GM12878 (cell line): ENCODE results near the gene A2ML1. TPM values are rescaled to one million over a fixed set of nuclear protein-coding genes. Genes with fewer than 3 reads are reported as not detected.

ENCODE experiments used
- ATAC-seq: fragments of 200-7000 bp; cut with Tn5 transposase; 3 replicates; pipeline ENCODE4 v1.9.1; 2020; ENCODE audit warnings: mild to moderate bottlenecking, moderate library complexity
- BruUV-seq: library from RNA; stranded (reverse); fragments of 400-500 nt; replicated peaks from 2 replicates; lab custom pipeline; 2021; lab: Mats Ljungman, UMichigan
- CTCF ChIA-PET: fragments of 300-600 bp; sonication (Branson Sonifier 250); formaldehyde crosslinking; extraction: SDS; loops from one replicate; lab custom pipeline; 2021; ENCODE audit warnings: inconsistent platforms; lab: Yijun Ruan, JAX
- POLR2A ChIA-PET: fragments of 350-600 bp; formaldehyde crosslinking; extraction: SDS; loops from one replicate; lab custom pipeline; 2021; ENCODE audit warnings: inconsistent platforms; lab: Charles Lee
- RAD21 ChIA-PET: fragments of 300-600 bp; sonication (Branson Sonifier 250); formaldehyde crosslinking; loops from one replicate; lab custom pipeline; 2023; ENCODE audit warnings: antibody characterized with exemption; ENCODE audit not compliant: unreplicated experiment; lab: Charles Lee
- SMC1A ChIA-PET: fragments of 300-600 bp; sonication (Branson Sonifier 250); formaldehyde crosslinking; loops from one replicate; lab custom pipeline; 2023; ENCODE audit not compliant: unreplicated experiment, uncharacterized antibody; lab: Charles Lee
- DNase-seq: peaks from one replicate; pipeline ENCODE4 v3.0.0-alpha.2; 2011; ENCODE audit warnings: low read depth, low spot score
- FAIRE-seq: peaks from 3 replicates; lab custom pipeline; 2011; peaks lifted over from hg19 to GRCh38; lab: Jason Lieb, UNC
- H2AFZ ChIP-seq: 2 replicates; pipeline ENCODE4 v1.6.0; 2011; ENCODE audit warnings: low read depth, low read length, control low read depth; ENCODE audit not compliant: control insufficient read depth
- H3K27ac ChIP-seq: 2 replicates; pipeline ENCODE4 v1.5.1; 2011; ENCODE audit warnings: control low read depth; ENCODE audit not compliant: control insufficient read depth, insufficient read depth
- H3K27me3 ChIP-seq, 2 experiments: replicated peaks in 1 of 2; 2 replicates each; pipeline versions ENCODE4 v1.6.0 to v1.6.1; 2011; ENCODE audit warnings: low read length in 1 of 2; ENCODE audit not compliant: control insufficient read depth in 2 of 2, insufficient read depth in 2 of 2
- H3K36me3 ChIP-seq, 2 experiments: 2 replicates each; pipeline ENCODE4 v1.5.1; 2011; ENCODE audit warnings: low read length in 1 of 2; ENCODE audit not compliant: control insufficient read depth in 2 of 2, insufficient read depth in 2 of 2
- H3K4me1 ChIP-seq: 2 replicates; pipeline ENCODE4 v1.6.1; 2011; ENCODE audit warnings: mild to moderate bottlenecking, low read length, moderate library complexity, mixed read lengths; ENCODE audit not compliant: control insufficient read depth, insufficient read depth
- H3K4me2 ChIP-seq: 2 replicates; pipeline ENCODE4 v1.6.0; 2011; ENCODE audit warnings: control low read depth; ENCODE audit not compliant: control insufficient read depth, insufficient read depth
- H3K4me3 ChIP-seq: fragments of 200-600 bp; sonication (generic); 2 replicates; pipeline ENCODE4 v1.5.1; 2016
- H3K79me2 ChIP-seq: 2 replicates; pipeline ENCODE4 v1.6.0; 2011; ENCODE audit warnings: low read length; ENCODE audit not compliant: control insufficient read depth, insufficient read depth
- H3K9ac ChIP-seq: 2 replicates; pipeline ENCODE4 v1.8.0; 2011; ENCODE audit warnings: low read length, control low read depth, mixed read lengths; ENCODE audit not compliant: control insufficient read depth, insufficient read depth
- H3K9me3 ChIP-seq: replicated peaks from 3 replicates; pipeline ENCODE4 v1.5.1; 2011; ENCODE audit warnings: mild to moderate bottlenecking, low read length; ENCODE audit not compliant: control insufficient read depth, insufficient read depth
- H4K20me1 ChIP-seq: 2 replicates; pipeline ENCODE4 v1.6.0; 2011; ENCODE audit not compliant: control insufficient read depth, insufficient read depth
- ASH2L ChIP-seq: fragments of 300-600, 200-600 bp; sonication (generic); IDR thresholded peaks from 2 replicates; pipeline ENCODE4 v1.6.1; 2017; ENCODE audit warnings: low read depth, mild to moderate bottlenecking, borderline replicate concordance
- BCLAF1 ChIP-seq: fragments of 450-650 bp; IDR thresholded peaks from 2 replicates; pipeline ENCODE4 v1.6.1; 2017; ENCODE audit warnings: antibody characterized with exemption, mild to moderate bottlenecking, moderate library complexity
- CEBPZ ChIP-seq: fragments of 150-350 bp; IDR thresholded peaks from 2 replicates; pipeline ENCODE4 v1.6.1; 2016; ENCODE audit warnings: low read depth, low read length
- PRDM15 ChIP-seq: fragments of 450-650 bp; formaldehyde crosslinking; IDR thresholded peaks from 2 replicates; pipeline ENCODE4 v1.4.0; 2020; ENCODE audit warnings: mild to moderate bottlenecking, moderate library complexity
- RUNX3 ChIP-seq: IDR thresholded peaks from 2 replicates; pipeline ENCODE4 v1.6.1; 2012; ENCODE audit warnings: low read length, inconsistent platforms
- SIX5 ChIP-seq: IDR thresholded peaks from 2 replicates; pipeline ENCODE4 v1.6.1; 2011; ENCODE audit warnings: mild to moderate bottlenecking, low read depth, low read length, moderate library complexity; ENCODE audit not compliant: severe bottlenecking
- USF1 ChIP-seq: IDR thresholded peaks from 2 replicates; pipeline ENCODE4 v1.6.1; 2011; ENCODE audit warnings: borderline replicate concordance, low read depth, mild to moderate bottlenecking, moderate library complexity, mixed read lengths, low read length; ENCODE audit not compliant: insufficient read depth; ENCODE audit errors: extremely low read length
- ZBED1 ChIP-seq: IDR thresholded peaks from 2 replicates; pipeline ENCODE4 v1.6.1; 2016; ENCODE audit warnings: borderline replicate concordance
- WGBS: methylation state at CpG from one replicate; pipeline ENCODE4 v1.1.6; 2016; ENCODE audit warnings: low lambda C conversion rate; ENCODE audit not compliant: insufficient replicate concordance, insufficient coverage; ENCODE audit errors: missing lambda C conversion rate; 5-methylcytosine and 5-hydroxymethylcytosine counted together
- in situ Hi-C: fragments of 300-500 bp; cut with MboI; formaldehyde crosslinking; loops from 9 replicates; pipeline ENCODE4 v1.14.3; 2018; ENCODE audit warnings: mixed read lengths
- intact Hi-C: fragments of 100-400 bp; cut with micrococcal nuclease; formaldehyde crosslinking; loops from one replicate; pipeline ENCODE4 v1.14.2; 2022; ENCODE audit not compliant: unreplicated experiment
- polyA plus RNA-seq, 11 experiments: library from polyadenylated mRNA; depleted of rRNA in 4 of 11; unstranded in 6 of 11; stranded (reverse) in 5 of 11; fragments of >200 nt; fragmentation: Nextera tagmentation in 4 of 11; fragmentation: Illumina TruSeq in 1 of 11; extraction: Ambion mirVana in 4 of 11; extraction: Trizol in 1 of 11; gene quantifications; 1 replicate in 1 of 11; 2 replicates in 10 of 11; pipeline versions ENCODE4 v1.2.1 to v1.2.3, GENCODE V29; 2011 to 2016; ENCODE audit warnings: inconsistent platforms in 2 of 11, missing spikeins in 2 of 11, low read depth in 1 of 11
- total RNA-seq, 4 experiments: library from RNA; depleted of rRNA in 3 of 4; stranded (reverse); fragments of >200 nt in 3 of 4; fragmentation: Illumina TruSeq in 1 of 4; extraction: Trizol in 1 of 4; gene quantifications; 2 replicates each; pipeline versions ENCODE4 v1.2.1 to v1.2.3, GENCODE V29; 2013 to 2021

The A2ML1 gene
- total and polyA plus RNA-seq, 10 of the 15 experiments (the other 5 are each of a cell fraction or from before 2014, with no cell fraction given) = not detected

- 69% methylated on average over 3 of the region's 3 CpGs for WGBS
- SMC1A ChIA-PET = interaction anchor here (1.0 to 2.8 kb wide), 4 partner anchors 14 to 120 kb away, joined by 3 to 8 read pairs (median 4); no protein-coding TSS in a partner anchor
- no TSS peak for BruUV-seq
- CTCF ChIA-PET = interaction anchor here (1.2 to 1.6 kb wide), 2 partner anchors 7 to 38 kb away, joined by 4 to 10 read pairs; partner anchors contain the start of gene M6PR
- H3K36me3 ChIP-seq = no peaks in the 10 kb centered on the region
- no peaks in the 10 kb centered on the region; a peak in 1 of 4 replicates for H3K27me3 ChIP-seq
- no peak for ATAC-seq
- FAIRE-seq = no peak
- no peak overlapping the region for H3K27ac ChIP-seq
- no peaks in the 10 kb centered on the region for H3K79me2 ChIP-seq
- H3K4me2 ChIP-seq = no peak overlapping the region
- H4K20me1 ChIP-seq = no peaks in the 10 kb centered on the region
- no peak for DNase-seq
- H3K9ac ChIP-seq = no peak overlapping the region
- no peak overlapping the region for H3K4me3 ChIP-seq
- RAD21 ChIA-PET = no interaction called here
- peaks cover 4% of the 10 kb centered on the region for H3K4me1 ChIP-seq
- POLR2A ChIA-PET = interaction anchor here (0.6 kb wide), 1 partner anchor 41 kb away, joined by 3 read pairs; no protein-coding TSS in a partner anchor
- intact Hi-C loops (loop anchor here (10.0 kb wide), 1 partner anchor 133 kb away; no protein-coding TSS in a partner anchor), in situ Hi-C loops (no loop called here)
- no peaks in the 10 kb centered on the region for H3K9me3 ChIP-seq
- H2AFZ ChIP-seq = no peak overlapping the region
- no peak for TF ChIP-seq ZBED1
- no peak for TF ChIP-seq SIX5
- TF ChIP-seq ASH2L = no peak
- no peak for TF ChIP-seq PRDM15 (CRISPR knock-in tag)
- no peak for TF ChIP-seq RUNX3
- TF ChIP-seq BCLAF1 = no peak
- no peak for TF ChIP-seq CEBPZ
- no peak for TF ChIP-seq USF1
These were observed 89.3 kb downstream of the A2ML1 start for GRCh38 chr12:8911606-8912268.
